HCT116 (cell line): ENCODE results near the gene ETF1. TPM values are rescaled to one million over a fixed set of nuclear protein-coding genes. Genes with fewer than 3 reads are reported as not detected.

Experiments
- ATAC-seq: fragments of 200-7000 bp; cut with Tn5 transposase; 2 replicates; pipeline ENCODE4 v1.9.1; 2020; ENCODE audit warnings: mild to moderate bottlenecking, moderate library complexity
- BruUV-seq: library from RNA; stranded (reverse); fragments of 400-500 nt; replicated peaks from 2 replicates; lab custom pipeline; 2021; lab: Mats Ljungman, UMichigan
- CTCF ChIA-PET: fragments of 300-600 bp; sonication (Branson Sonifier 250); formaldehyde crosslinking; loops from one replicate; lab custom pipeline; 2021; ENCODE audit warnings: antibody characterized with exemption; lab: Charles Lee
- POLR2A ChIA-PET: fragments of 300-600, 350-600 bp; sonication (Branson Sonifier 250); formaldehyde crosslinking; loops from one replicate; lab custom pipeline; 2021; ENCODE audit warnings: antibody characterized with exemption; lab: Charles Lee
- RAD21 ChIA-PET, 2 experiments: fragments of 300-600 bp; sonication (Branson Sonifier 250); formaldehyde crosslinking; loops; one replicate each; lab custom pipeline; 2023; ENCODE audit warnings: low total read pairs in 2 of 2; ENCODE audit not compliant: uncharacterized antibody in 2 of 2, unreplicated experiment in 2 of 2, low non-redundant PET in 1 of 2; lab: Charles Lee
- DNase-seq: peaks from one replicate; pipeline ENCODE4 v3.0.0-alpha.2; 2010; ENCODE audit warnings: low read depth, low spot score
- H2AFZ ChIP-seq: fragments of 200-600 bp; shearing (Covaris generic), sonication (generic); 2 replicates; pipeline ENCODE4 v1.6.1; 2017; ENCODE audit warnings: low read depth, mixed run types, mixed read lengths, antibody characterized with exemption, low read length; ENCODE audit not compliant: poor library complexity, severe bottlenecking
- H3K27ac ChIP-seq: 2 replicates; pipeline ENCODE4 v1.5.1; 2012; ENCODE audit warnings: low read depth, low read length
- H3K27me3 ChIP-seq: fragments of 200-600 bp; sonication (generic); 2 replicates; pipeline ENCODE4 v1.6.1; 2016; ENCODE audit warnings: mixed run types, low read length, mixed read lengths; ENCODE audit not compliant: insufficient read depth
- H3K36me3 ChIP-seq, 2 experiments: fragments of 200-500 bp in 1 of 2; fragments of 200-600 bp in 1 of 2; sonication (Bioruptor generic) in 1 of 2; sonication (generic) in 1 of 2; 2 replicates each; pipeline versions ENCODE4 v1.5.1 to v1.6.1; 2014 to 2016; ENCODE audit warnings: low read length in 2 of 2, inconsistent platforms in 1 of 2, mixed read lengths in 1 of 2, mixed run types in 1 of 2; ENCODE audit not compliant: insufficient read depth in 2 of 2, control insufficient read depth in 1 of 2
- H3K4me1 ChIP-seq, 2 experiments: fragments of 200-600 bp in 1 of 2; sonication (generic) in 1 of 2; 2 replicates each; pipeline versions ENCODE4 v1.5.1 to v1.6.1; 2012 to 2017; ENCODE audit warnings: low read length in 2 of 2, inconsistent platforms in 1 of 2, mild to moderate bottlenecking in 1 of 2, mixed read lengths in 1 of 2, mixed run types in 1 of 2, moderate library complexity in 1 of 2; ENCODE audit not compliant: insufficient read depth in 2 of 2, control insufficient read depth in 1 of 2
- H3K4me2 ChIP-seq: fragments of 200-600 bp; sonication (generic); 2 replicates; pipeline ENCODE4 v1.6.1; 2017; ENCODE audit warnings: mixed run types, low read length, mixed read lengths
- H3K4me3 ChIP-seq, 2 experiments: fragments of 200-600 bp in 1 of 2; sonication (generic) in 1 of 2; replicated peaks in 1 of 2; 2 replicates each; pipeline ENCODE4 v1.5.1; 2011 to 2016; ENCODE audit warnings: low read length in 2 of 2, control low read depth in 1 of 2, low read depth in 1 of 2, mild to moderate bottlenecking in 1 of 2, mixed read lengths in 1 of 2, mixed run types in 1 of 2
- H3K79me2 ChIP-seq: fragments of 200-600 bp; sonication (generic); 2 replicates; pipeline ENCODE4 v1.6.1; 2017; ENCODE audit warnings: mild to moderate bottlenecking, mixed run types, low read length, moderate library complexity, mixed read lengths; ENCODE audit not compliant: insufficient read depth
- H3K9ac ChIP-seq: fragments of 200-600 bp; sonication (generic); 2 replicates; pipeline ENCODE4 v1.6.1; 2016; ENCODE audit warnings: low read length, mixed read lengths
- H3K9me2 ChIP-seq: fragments of 200-600 bp; sonication (generic), shearing (Covaris generic); 2 replicates; pipeline ENCODE4 v1.6.1; 2017; ENCODE audit warnings: mixed run types, mild to moderate bottlenecking, moderate library complexity; ENCODE audit not compliant: insufficient read depth
- H3K9me3 ChIP-seq, 2 experiments: fragments of 200-500 bp in 1 of 2; fragments of 200-600 bp in 1 of 2; sonication (Bioruptor generic) in 1 of 2; sonication (generic) in 1 of 2; 2 replicates each; pipeline ENCODE4 v1.6.1; 2014 to 2017; ENCODE audit warnings: low read length in 2 of 2, mixed read lengths in 2 of 2, inconsistent platforms in 1 of 2, low read depth in 1 of 2, mild to moderate bottlenecking in 1 of 2, mixed run types in 1 of 2, moderate library complexity in 1 of 2; ENCODE audit not compliant: control insufficient read depth in 1 of 2, insufficient read depth in 1 of 2
- H4K20me1 ChIP-seq: fragments of 200-600 bp; sonication (generic), shearing (Covaris generic); 2 replicates; pipeline ENCODE4 v1.6.1; 2017; ENCODE audit warnings: mixed run types, mild to moderate bottlenecking, moderate library complexity; ENCODE audit not compliant: insufficient read depth
- FOSL1 ChIP-seq: IDR thresholded peaks from 2 replicates; pipeline ENCODE4 v1.6.1; 2012; ENCODE audit warnings: low read depth
- RAD21 ChIP-seq: IDR thresholded peaks from 2 replicates; pipeline ENCODE4 v1.6.1; 2012; ENCODE audit warnings: low read depth, mild to moderate bottlenecking
- TCF7L2 ChIP-seq: IDR thresholded peaks from 2 replicates; pipeline ENCODE4 v1.7.0; 2011; ENCODE audit warnings: borderline replicate concordance, inconsistent platforms; ENCODE audit not compliant: insufficient read depth, insufficient read length; ENCODE audit errors: extremely low read depth
- YY1 ChIP-seq: IDR thresholded peaks from 2 replicates; pipeline ENCODE4 v1.6.1; 2011; ENCODE audit warnings: low read length, low read depth, moderate library complexity, mild to moderate bottlenecking; ENCODE audit not compliant: insufficient replicate concordance; ENCODE audit errors: extremely low read depth
- intact Hi-C: fragments of 100-400 bp; cut with micrococcal nuclease; formaldehyde crosslinking; loops from 2 replicates; pipeline ENCODE4 v1.10.0; 2022
- total RNA-seq: library from RNA; stranded (reverse); gene quantifications from one replicate; pipeline ENCODE4 v1.2.1, GENCODE V29; 2021; ENCODE audit not compliant: unreplicated experiment
- TF ChIP-seq, protein P1 (sequence below), 3 experiments: fragments of 200-600 bp in 1 of 3; sonication (generic) in 1 of 3; IDR thresholded peaks in 2 of 3; conservative IDR thresholded peaks in 1 of 3; 2 replicates each; pipeline ENCODE4 v1.5.1; 2012 to 2017; ENCODE audit warnings: low read depth in 2 of 3, low read length in 2 of 3, antibody characterized with exemption in 1 of 3, borderline replicate concordance in 1 of 3, control low read depth in 1 of 3, mild to moderate bottlenecking in 1 of 3, mixed read lengths in 1 of 3, mixed run types in 1 of 3, moderate library complexity in 1 of 3; ENCODE audit not compliant: insufficient read depth in 1 of 3

The ETF1 gene
- total RNA-seq, 1 experiment from 2014 or later: 178 TPM

DNA sequence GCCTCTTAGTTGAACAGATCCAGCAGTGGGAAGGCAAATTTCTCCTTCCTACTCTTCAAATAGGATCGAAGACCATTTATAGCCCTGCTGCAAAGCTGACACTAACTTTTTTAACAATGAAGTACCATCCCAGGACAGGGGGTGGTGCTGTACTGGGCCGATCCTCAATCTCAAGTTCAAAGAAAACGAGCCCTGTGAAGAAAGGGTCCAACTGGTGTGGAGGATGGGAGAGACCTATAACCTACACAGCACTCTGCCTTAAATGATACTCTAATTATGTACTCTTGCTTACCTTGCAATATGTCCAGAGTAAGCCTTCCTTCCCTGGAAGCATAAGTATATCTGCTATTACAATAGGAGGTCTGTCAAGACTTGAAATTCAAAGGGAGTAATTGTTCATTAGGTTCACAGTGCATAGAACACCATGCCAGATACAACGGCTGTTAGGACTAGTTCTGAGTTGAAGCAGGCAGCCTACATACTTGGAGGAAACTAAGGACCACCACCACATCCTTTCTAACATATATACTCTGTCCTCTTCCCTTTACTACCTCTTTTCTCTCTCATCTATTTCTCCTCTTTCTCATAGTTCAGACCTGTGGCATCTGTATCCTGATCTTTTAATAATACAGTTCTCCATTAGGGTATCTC, 6.2 kb downstream of the ETF1 start:
- Histone ChIP-seq H3K36me3 (peaks cover 14 to 72% of the 10 kb centered on the region in 2 experiments), H2AFZ (no peak overlapping the region), H3K4me3 (no peak overlapping the region), H3K79me2 (peaks cover 97% of the 10 kb centered on the region), H3K27me3 (no peaks in the 10 kb centered on the region), H3K9ac (no peak overlapping the region), H3K9me3 (no peaks in the 10 kb centered on the region), H3K4me2 (no peak overlapping the region), H3K27ac (no peak overlapping the region), H3K4me1 (peaks cover 11 to 31% of the 10 kb centered on the region in 2 experiments; a peak in 3 of 4 replicates), H4K20me1 (peaks cover 69% of the 10 kb centered on the region; the same call in 1 of the 2 replicates), H3K9me2 (no peaks in the 10 kb centered on the region)
- ChIA-PET RAD21 (no interaction called here), POLR2A (no interaction called here), CTCF (interaction anchor here (0.5 kb wide), 1 partner anchor 730 kb away, joined by 3 read pairs; no protein-coding TSS in a partner anchor)
- ATAC-seq (peak; percentile 87), DNase-seq (no peak)
- no TSS peak for BruUV-seq
- no peak for TF ChIP-seq YY1
- no peak for TF ChIP-seq RAD21
- no peak for TF ChIP-seq FOSL1
- TF ChIP-seq, protein P1, sequence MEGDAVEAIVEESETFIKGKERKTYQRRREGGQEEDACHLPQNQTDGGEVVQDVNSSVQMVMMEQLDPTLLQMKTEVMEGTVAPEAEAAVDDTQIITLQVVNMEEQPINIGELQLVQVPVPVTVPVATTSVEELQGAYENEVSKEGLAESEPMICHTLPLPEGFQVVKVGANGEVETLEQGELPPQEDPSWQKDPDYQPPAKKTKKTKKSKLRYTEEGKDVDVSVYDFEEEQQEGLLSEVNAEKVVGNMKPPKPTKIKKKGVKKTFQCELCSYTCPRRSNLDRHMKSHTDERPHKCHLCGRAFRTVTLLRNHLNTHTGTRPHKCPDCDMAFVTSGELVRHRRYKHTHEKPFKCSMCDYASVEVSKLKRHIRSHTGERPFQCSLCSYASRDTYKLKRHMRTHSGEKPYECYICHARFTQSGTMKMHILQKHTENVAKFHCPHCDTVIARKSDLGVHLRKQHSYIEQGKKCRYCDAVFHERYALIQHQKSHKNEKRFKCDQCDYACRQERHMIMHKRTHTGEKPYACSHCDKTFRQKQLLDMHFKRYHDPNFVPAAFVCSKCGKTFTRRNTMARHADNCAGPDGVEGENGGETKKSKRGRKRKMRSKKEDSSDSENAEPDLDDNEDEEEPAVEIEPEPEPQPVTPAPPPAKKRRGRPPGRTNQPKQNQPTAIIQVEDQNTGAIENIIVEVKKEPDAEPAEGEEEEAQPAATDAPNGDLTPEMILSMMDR (IDR thresholded peaks at IDR 0.05 in 2 of 3, conservative IDR thresholded peaks at IDR 0.05 in 1 of 3; ENCODE audit: borderline replicate concordance in 1 of 3, insufficient read depth in 1 of 3, low read depth in 2 of 3, low read length in 2 of 3): peak in 2 of 3 experiments; percentile 57 to 71; a peak in 4 of 6 replicates
- TF ChIP-seq TCF7L2: peak; percentile 57
- intact Hi-C loops: no loop called here
